HG03432 (cell line): ENCODE data around the gene EOLA1.
"Not testable (repeated sequence)": the region's sequence is repeated elsewhere in the genome, so short reads cannot be mapped to it uniquely, and the experiment has no call there.

Experiments used
- ATAC-seq: cut with Tn5 transposase; IDR thresholded peaks from one replicate; pipeline ENCODE4 v1.9.1; 2021; ENCODE audit warnings: mild to moderate bottlenecking, moderate library complexity; ENCODE audit not compliant: unreplicated experiment

EOLA1 gene

GRCh38 chrX:149595214-149595613, 54.4 kb downstream of the EOLA1 start, which contains the start of gene HSFX2:
HSFX2 (minus strand) TSS chrX:149595314; CDS start chrX:149594700, 614 bp downstream.
- not testable (repeated sequence) for ATAC-seq

- not testable (repeated sequence) for ATAC-seq
Observed at GRCh38 chrX:149595943-149596342, 55.1 kb downstream of the EOLA1 start.
